8988T (cell line): Measurements from ENCODE around the gene SPATA16.
"Not testable (repeated sequence)": the region's sequence is repeated elsewhere in the genome, so short reads cannot be mapped to it uniquely, and the experiment has no call there.

Experiments used
- DNase-seq: peaks from one replicate; pipeline ENCODE4 v3.0.0; 2011

SPATA16 gene

GRCh38 chr3:173140986-173141385, at the start of gene SPATA16:
SPATA16 (minus strand) TSS chr3:173141235; CDS start chr3:173117731, 23,504 bp downstream.
- DNase-seq, result no peak

GRCh38 chr3:173183022-173183421, 42.0 kb upstream of the SPATA16 start:
- DNase-seq, result not testable (repeated sequence)

- DNase-seq, result no peak
These were observed 32.6 kb upstream of the SPATA16 start for GRCh38 chr3:173173652-173174051.

GRCh38 chr3:173159139-173159538, 18.1 kb upstream of the SPATA16 start:
- DNase-seq, result not testable (repeated sequence)

- DNase-seq, result not testable (repeated sequence)
These were observed 15.5 kb upstream of the SPATA16 start for GRCh38 chr3:173156533-173156932.

- DNase-seq, result no peak
These were observed 12.6 kb upstream of the SPATA16 start for GRCh38 chr3:173153631-173154030.

- DNase-seq, result no peak
These were observed 1.6 kb downstream of the SPATA16 start for GRCh38 chr3:173139420-173139819.

GRCh38 chr3:173138026-173138425, 3.0 kb downstream of the SPATA16 start:
- no peak for DNase-seq

- DNase-seq, result no peak
These were observed 6.0 kb downstream of the SPATA16 start for GRCh38 chr3:173135059-173135458.

- no peak for DNase-seq
These were observed 12.4 kb downstream of the SPATA16 start for GRCh38 chr3:173128633-173129032.

- DNase-seq, result no peak
These were observed 29.7 kb downstream of the SPATA16 start for GRCh38 chr3:173111321-173111720.

GRCh38 chr3:173109143-173109542, 31.9 kb downstream of the SPATA16 start:
- DNase-seq, result no peak

- DNase-seq, result no peak
These were observed 37.6 kb downstream of the SPATA16 start for GRCh38 chr3:173103469-173103868.

GRCh38 chr3:173098959-173099358, 42.1 kb downstream of the SPATA16 start:
- DNase-seq, result no peak

GRCh38 chr3:173096994-173097785, 43.8 kb downstream of the SPATA16 start:
- DNase-seq, result no peak

- no peak for DNase-seq
These were observed 44.9 kb downstream of the SPATA16 start for GRCh38 chr3:173096140-173096539.

- DNase-seq, result no peak
These were observed 49.0 kb downstream of the SPATA16 start for GRCh38 chr3:173092038-173092437.

- no peak for DNase-seq
These were observed 50.5 kb downstream of the SPATA16 start for GRCh38 chr3:173090492-173090891.

- DNase-seq, result no peak
These were observed 51.8 kb downstream of the SPATA16 start for GRCh38 chr3:173089283-173089682.

GRCh38 chr3:173078525-173078924, 62.5 kb downstream of the SPATA16 start:
- DNase-seq, result no peak

- DNase-seq, result no peak
These were observed 74.7 kb downstream of the SPATA16 start for GRCh38 chr3:173066044-173067004.

- DNase-seq, result no peak
These were observed 75.5 kb downstream of the SPATA16 start for GRCh38 chr3:173065543-173065981.

- no peak for DNase-seq
These were observed 76.4 kb downstream of the SPATA16 start for GRCh38 chr3:173064631-173065030.

- DNase-seq, result no peak
These were observed 82.8 kb downstream of the SPATA16 start for GRCh38 chr3:173058229-173058628.
